Tibial nerve (tissue), 4 donors: ENCODE measurements around the gene TGFBI.

Source experiments
- CTCF ChIP-seq, 5 experiments: fragments of 200-600 bp in 3 of 5; fragments of 450-650 bp in 2 of 5; sonication (generic) in 3 of 5; IDR thresholded peaks; one replicate each; pipeline ENCODE4 v1.5.1; 2016 to 2019; ENCODE audit warnings: antibody characterized with exemption in 5 of 5, mild to moderate bottlenecking in 3 of 5, moderate library complexity in 2 of 5
- EP300 ChIP-seq, 2 donors: sonication (generic); formaldehyde crosslinking; IDR thresholded peaks; one replicate each; pipeline ENCODE4 v1.6.1; 2017; ENCODE audit warnings: antibody characterized with exemption in 2 of 2, mild to moderate bottlenecking in 1 of 2

DNA sequence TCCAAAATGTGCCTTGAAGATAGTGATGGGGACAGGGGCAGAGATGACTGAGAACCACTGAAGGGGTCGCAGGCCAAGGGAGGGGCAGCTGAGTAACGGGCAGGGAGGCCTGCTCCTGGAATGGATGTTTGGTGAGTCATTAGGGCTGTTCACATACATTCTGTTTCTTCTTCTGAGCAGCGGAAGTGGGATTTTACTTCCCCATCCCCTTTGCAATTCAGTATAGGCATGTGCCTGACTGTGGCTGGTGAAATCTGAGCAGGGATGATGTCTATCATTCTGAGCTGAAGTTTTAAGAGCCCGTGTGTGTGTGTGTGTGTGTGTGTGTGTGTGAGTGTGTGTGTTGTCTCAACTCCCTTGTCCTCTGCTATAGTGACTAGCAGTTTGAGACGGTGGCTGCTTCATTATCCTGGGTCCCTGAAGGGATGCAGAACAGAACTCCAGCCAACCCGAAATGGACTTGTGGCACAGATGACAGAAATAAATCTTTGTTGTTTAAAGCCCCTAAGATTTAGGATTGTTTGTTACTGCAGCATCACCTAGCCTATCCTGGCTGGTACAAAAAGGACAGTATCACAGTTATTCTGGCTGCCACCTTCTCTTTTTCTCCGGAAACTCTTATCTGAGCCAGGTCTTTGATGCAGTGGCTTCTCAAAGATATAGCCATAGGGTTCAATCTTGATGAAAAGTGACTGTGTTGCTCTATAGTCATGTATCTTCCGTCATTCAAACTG lies 29.2 kb upstream of the TGFBI start:
- TF ChIP-seq CTCF (IDR thresholded peaks at IDR 0.05) = no peak
- TF ChIP-seq EP300 (IDR thresholded peaks at IDR 0.05) = peak in 1 of 2 donors; percentile 50
